GM19043 (cell line): Measurements from ENCODE around the gene POLN.

ENCODE experiments used
- ATAC-seq: cut with Tn5 transposase; IDR thresholded peaks from one replicate; pipeline ENCODE4 v1.9.1; 2021; ENCODE audit warnings: low read depth; ENCODE audit not compliant: unreplicated experiment

The POLN gene

DNA sequence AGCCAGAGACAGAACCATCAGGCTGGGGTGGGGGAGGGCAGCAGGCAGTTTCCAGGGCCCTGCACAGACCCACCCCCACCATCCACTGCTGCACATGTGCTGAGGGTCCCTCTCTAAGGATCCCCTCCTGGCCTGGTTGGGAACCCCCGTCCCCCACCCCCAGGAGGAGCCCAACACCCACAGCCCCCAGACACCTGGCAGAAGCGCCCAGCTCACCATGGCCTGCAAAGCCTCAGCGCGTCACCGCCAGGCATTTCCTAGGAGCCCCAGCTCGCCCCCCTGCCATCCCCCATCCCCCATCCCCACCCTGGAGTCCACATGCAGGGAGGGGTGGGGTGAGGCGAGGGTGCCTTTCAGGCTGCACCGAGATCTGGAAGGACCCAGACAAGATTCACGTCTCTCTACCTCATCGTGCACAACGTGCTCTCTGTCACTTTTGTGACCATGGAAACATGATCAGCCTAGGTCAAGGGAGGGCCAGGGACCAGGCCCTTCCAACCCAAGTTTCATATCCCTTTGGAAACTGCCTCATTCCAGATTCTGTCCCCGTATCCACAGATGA, 10.7 kb upstream of the POLN start:
- no peak for ATAC-seq

DNA sequence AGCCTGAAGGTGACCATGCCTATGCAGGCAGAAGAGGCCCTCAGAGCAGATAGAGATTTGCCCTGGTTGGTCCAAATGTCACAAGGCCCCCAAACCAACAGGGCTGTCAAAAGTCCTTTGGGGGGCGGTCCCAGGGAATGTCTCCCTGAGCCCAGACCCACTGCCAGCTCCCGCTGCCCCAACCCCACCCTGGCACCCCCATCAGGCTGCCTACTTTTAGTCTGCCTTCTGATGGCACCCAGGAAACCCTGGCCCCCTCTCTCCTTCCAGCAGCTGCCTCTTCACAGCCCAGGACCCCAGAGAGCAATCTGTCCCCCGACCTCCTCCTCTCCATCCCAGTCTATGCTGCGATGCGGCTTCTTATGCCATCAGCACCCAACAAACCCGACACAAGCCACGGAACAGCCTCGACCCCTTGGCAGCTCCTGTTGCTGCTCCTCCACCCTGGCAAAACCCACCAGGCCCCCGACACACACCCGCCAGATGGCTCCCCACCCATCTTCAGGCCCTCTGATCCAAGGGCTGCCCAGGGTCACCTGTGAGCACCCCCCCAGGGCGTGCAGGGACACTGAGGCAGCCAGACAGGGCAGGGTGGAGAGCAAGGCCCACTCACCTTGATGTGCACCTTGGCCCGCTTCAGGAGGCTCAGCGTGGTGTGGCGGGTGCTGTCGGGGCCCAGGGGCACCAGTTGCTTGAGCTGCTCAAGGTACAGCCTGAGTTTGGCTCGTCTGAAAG, 10.0 kb upstream of the POLN start:
- no peak for ATAC-seq

DNA sequence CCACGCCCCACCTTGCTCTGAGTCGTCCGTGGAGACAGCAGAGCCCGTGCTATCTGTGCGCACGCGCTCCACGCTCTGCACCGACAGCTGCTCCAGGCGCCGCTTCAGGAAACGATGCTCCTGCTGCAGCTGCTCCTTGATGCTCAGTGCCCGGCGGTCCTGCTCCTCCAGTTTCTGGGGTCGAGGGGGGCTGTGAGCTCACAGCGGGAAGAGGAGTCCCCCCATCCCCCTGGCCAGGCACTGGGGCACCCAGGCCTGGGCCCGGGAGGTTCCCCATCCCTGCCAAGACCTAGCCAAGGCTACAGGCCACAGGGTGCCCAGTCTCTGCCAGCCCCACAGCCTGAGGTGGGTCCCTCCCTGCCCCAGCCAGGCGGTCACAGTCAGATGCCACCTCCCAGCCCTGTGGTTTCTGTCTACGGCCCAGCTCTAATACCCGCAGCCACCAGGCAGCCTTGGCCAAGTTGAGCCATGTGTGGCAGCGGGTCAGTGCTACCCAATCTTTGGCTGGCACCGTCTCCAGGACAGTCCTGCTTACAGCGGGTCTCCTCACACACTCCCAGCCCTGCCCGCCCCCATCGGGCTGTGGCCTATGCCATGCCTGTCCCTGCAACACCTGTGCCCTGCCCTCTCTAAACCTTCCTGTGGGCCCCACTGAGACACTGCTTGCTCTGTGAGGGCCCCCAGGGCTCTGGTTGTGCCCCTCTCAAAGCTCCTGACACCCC, 9.3 kb upstream of the POLN start:
- ATAC-seq: no peak

GRCh38 chr4:2250357-2251072, 8.6 kb upstream of the POLN start:
- ATAC-seq: no peak

DNA sequence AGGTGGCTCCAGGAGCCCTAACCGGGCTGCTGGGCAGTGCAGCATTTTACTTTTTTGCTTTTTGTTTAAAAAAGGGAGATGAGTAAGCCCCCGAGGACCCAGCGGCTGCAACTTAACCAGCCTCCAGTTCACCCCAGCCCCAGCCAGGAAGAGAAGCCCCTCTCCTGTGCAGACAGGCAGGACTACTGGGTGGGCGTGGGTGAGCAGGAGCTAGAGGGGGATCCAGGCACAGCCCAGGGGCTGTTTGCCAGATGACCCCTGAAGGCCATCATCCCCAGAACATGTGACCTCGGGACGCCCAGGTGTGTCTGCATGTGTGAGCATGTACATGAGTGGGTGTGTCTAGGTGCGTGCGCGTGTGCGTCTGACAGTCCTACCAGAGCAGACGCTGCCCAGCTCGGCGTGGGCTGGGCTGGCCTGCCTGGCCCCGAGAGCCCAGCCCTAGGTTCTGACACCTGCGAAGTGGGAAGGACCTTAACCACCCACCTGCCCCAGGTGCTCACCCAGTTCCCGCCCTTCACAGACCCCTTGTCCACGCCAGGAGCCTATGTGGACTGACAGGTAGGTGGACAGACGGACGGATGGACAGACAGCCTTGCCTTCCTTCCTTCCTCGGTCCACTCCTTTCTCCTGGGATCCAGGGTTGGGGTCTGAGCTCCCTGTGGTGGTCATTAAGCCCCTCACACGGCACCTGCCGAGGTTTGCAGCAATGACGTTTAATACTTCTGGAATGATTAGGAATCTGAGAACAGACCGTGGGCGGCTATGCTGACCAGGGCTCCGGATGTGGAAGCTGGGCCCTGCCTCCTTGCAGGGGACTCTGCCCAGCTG, 7.8 kb upstream of the POLN start:
- no peak for ATAC-seq

DNA sequence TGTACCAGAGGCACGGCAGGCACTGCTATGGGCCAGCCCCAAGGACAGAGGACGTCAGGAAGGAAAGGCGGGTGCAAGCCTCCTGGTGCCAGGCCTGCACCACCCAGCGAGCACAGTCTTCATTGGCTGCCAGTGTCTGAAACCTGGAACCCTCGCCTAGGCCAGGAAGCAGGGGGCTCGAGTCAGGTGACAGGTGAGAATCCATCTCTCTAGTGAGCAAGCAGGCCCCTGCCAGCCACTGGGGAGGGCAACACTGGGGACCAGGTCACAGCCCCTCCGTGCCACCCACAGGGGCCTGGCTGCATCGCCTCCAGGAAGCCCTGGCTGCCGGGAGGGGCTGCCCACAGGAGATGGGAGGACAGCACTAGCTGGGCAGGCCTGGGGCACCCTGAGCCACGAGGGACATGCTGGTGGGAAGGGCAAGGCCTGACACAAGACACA, 6.9 kb upstream of the POLN start:
- no peak for ATAC-seq

DNA sequence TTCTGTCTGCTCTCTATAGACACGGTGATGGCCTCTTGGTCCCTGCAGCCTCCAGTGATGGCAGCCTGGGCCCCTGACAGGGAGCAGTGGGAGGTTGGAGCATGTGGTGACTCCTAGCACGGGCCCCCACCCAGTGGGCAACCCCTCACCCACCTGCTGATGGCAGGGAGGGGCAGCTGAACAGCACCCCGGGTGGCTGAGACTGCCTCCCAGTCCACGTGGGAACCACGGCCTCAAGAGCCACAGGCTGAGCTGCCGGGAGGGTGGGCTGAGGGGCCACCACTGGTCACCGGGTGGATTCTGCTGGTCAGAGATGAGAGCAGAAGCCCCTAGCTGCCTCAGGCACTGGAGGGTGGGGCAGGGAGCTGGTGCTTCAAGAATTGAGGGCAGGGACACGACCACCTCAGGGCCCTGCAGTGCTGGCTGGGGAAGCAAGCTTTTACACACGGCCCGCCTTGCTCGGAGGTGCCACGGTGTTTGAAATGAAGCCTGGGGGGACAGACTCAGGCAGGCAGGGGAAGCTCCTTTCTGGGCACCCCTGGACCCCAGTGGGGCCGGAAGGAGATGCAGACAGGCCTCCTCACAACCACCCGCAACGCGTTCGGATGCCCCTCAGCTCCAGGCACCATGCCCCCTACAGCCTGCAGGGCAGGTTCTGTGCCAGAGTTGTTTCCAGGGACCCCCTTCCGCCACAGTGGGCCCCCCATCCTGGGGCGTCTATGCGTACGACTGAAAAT, 6.3 kb upstream of the POLN start:
- ATAC-seq: no peak

- no peak for ATAC-seq
These were observed 5.5 kb upstream of the POLN start for GRCh38 chr4:2247128-2248043.

- no peak for ATAC-seq
These were observed 4.6 kb upstream of the POLN start for GRCh38 chr4:2246384-2247127.

- no peak for ATAC-seq
These were observed 3.9 kb upstream of the POLN start for GRCh38 chr4:2245787-2246275.

- ATAC-seq: no peak
These were observed 3.3 kb upstream of the POLN start for GRCh38 chr4:2245057-2245786.

- ATAC-seq: no peak
These were observed 1.9 kb upstream of the POLN start for GRCh38 chr4:2243681-2244380.

DNA sequence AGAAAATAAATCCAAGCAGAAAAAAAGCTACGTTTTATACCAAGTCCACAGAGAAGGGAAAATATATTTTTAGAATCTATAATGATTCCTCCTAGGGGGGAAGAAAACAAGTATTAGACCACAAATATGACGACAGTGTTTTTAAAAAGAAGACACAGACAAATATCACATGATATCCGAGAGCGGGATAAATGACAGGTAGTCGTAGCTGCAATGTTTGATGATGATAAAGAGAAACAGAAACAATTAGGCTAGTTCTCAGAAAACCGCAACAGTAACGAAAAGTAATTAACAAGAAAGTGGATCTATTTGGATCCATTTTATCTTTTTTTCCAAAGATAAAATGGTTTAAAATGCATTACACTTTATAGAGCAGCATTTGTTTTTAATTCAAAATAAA, 918 bp downstream of the POLN start:
- no peak for ATAC-seq

- ATAC-seq: no peak
These were observed 4.8 kb downstream of the POLN start for GRCh38 chr4:2236944-2237666.

- no peak for ATAC-seq
These were observed 10.8 kb downstream of the POLN start for GRCh38 chr4:2231082-2231481.

DNA sequence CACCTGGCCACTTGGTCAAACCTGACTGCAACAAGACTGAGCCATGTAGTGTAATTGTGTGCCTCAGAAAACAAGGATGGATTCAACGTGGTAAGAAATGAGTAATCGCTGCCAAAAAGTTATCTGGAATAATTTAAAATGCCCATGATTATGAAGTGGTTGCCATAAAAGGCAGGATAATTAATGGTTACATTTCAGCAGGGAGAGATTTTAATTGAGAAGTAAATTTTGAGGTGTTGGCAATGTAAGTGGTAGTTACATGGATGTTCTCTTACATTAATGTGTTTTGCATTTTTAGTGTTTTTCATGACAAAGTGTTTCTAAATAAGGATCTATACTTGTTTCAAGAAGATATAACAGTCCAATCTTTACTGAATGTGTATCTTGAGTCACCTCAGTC, 15.7 kb downstream of the POLN start:
- no peak for ATAC-seq
